ENCODE results near the gene MAML1. TPM values are rescaled to one million over a fixed set of nuclear protein-coding genes. Genes with fewer than 3 reads are reported as not detected.
A peak's percentile ranks its signal among the peaks of the same experiment; 100 is the strongest.
"Not testable (repeated sequence)": the region's sequence is repeated elsewhere in the genome, so short reads cannot be mapped to it uniquely, and the experiment has no call there.

Gene MAML1
- total RNA-seq, 6 experiments from 2014 or later: 6.2 to 8.8 (median 8.0) TPM

DNA sequence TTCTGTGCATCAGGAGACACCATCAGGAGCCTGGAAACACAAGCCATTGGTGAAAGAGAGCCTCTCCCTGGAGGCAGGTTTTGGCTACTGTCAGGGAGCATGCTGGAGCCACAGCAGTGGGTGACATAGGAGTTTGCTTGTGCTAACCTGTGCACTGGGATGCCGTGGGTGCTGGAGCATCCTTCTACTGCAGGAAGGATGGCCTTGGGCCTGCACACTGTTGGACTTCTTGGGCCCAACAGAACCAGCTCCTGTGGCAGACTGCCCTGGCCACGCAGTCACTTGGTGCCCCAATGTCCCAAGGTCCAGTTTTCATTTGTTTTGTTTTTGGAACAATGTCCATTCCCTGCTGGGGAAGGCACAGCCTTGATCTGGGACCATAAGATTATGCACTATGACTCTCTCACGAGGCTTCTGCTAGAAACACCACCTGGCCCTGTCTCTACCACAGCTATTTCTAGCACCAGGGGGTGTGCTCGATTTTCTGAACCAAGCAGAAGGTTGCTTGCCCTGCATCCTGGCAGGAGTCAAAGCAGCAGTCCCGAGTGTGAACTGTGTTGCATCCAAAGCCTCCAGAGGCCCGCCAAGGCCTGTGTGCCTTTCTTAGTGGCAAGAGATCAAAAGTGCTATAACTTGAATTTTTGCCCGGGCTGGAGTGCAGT lies 55.7 kb downstream of the MAML1 start:
- Histone ChIP-seq H3K4me1 (peaks cover 0 to 6% (median 0%) of the 10 kb centered on the region in 4 donors), H3K9me3 (no peaks in the 10 kb centered on the region), H3K27me3 (no peaks in the 10 kb centered on the region), H3K4me3 (no peak overlapping the region), H3K36me3 (no peaks in the 10 kb centered on the region), H3K27ac (no peak overlapping the region)
- TF ChIP-seq POLR2A (IDR thresholded peaks at IDR 0.05): no peak
- TF ChIP-seq, protein P1, sequence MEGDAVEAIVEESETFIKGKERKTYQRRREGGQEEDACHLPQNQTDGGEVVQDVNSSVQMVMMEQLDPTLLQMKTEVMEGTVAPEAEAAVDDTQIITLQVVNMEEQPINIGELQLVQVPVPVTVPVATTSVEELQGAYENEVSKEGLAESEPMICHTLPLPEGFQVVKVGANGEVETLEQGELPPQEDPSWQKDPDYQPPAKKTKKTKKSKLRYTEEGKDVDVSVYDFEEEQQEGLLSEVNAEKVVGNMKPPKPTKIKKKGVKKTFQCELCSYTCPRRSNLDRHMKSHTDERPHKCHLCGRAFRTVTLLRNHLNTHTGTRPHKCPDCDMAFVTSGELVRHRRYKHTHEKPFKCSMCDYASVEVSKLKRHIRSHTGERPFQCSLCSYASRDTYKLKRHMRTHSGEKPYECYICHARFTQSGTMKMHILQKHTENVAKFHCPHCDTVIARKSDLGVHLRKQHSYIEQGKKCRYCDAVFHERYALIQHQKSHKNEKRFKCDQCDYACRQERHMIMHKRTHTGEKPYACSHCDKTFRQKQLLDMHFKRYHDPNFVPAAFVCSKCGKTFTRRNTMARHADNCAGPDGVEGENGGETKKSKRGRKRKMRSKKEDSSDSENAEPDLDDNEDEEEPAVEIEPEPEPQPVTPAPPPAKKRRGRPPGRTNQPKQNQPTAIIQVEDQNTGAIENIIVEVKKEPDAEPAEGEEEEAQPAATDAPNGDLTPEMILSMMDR (IDR thresholded peaks at IDR 0.05): no peak
- intact Hi-C loops (cut with DNase I): no loop called here
- no peak for ATAC-seq
- DNase-seq: no peak
- 66% methylated on average over 4 of the region's 7 CpGs for WGBS (ENCODE audit: insufficient coverage, low coverage, low lambda C conversion rate, missing lambda C conversion rate)

DNA sequence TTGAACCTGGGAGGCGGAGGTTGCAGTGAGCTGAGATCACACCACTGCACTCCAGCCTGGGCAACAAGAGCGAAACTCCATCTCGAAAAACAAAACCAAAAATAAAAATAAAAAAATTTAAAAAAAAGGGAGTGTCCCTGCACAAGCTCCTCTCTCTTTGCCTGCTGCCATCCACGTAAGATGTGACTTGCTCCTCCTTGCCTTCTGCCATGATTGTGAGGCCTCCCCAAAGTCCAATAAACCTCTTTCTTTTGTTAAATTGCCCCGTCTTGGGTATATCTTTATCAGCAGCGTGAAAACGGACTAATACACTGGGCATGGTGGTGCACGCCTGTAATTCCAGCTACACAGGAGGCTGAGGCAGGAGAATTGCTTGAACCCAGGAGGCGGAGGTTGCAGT lies 56.7 kb downstream of the MAML1 start:
- DNase-seq; ATAC-seq; H3K4me1 ChIP-seq; H3K36me3 ChIP-seq; H3K9me3 ChIP-seq; H3K27ac ChIP-seq; intact Hi-C loops (cut with DNase I); H3K4me3 ChIP-seq; H3K27me3 ChIP-seq: not testable (repeated sequence)
- WGBS (ENCODE audit: insufficient coverage, low coverage, low lambda C conversion rate, missing lambda C conversion rate): 97% methylated on average over 7 of the region's 9 CpGs

DNA sequence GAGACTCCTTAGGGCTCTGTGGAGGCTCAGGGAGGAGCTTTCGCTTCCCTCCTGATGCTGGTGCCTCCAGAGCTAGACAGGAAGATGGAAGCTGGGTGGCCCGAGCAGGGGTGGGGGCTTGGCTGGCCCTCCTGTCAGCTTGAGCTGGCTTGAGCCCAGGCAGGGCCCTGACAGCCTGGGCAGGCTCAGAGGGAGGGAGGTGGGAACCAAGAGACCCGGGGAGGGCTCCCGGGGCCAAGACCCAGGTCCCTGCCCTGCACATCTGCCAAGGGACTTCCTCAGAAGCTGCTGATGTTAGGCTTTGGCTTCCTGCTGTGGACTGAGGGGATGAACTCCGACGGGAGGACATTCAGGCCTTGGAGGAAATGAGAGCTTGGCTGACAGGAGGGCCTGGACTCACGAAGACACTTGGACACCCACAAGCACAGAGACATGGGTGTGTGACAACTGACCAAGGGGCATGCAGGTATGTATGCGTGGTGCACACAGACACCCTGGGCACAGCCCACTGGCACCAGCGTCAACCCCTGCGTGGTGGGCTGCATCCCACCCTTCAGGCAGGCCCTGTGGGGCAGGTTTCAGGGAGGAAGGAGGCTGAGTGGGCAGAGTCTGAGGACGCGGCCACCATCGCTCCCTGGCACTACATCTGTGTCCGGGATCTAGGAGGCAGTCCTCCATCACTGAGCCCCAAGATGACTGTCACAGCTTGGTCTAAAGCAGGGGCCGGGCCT lies 59.4 kb downstream of the MAML1 start:
- Histone ChIP-seq H3K4me3 (no peak overlapping the region), H3K27me3 (no peaks in the 10 kb centered on the region), H3K36me3 (peaks cover 0 to under 1% (median 0%) of the 10 kb centered on the region in 4 donors), H3K9me3 (no peaks in the 10 kb centered on the region), H3K4me1 (peaks cover 0 to 18% (median 5%) of the 10 kb centered on the region in 4 donors), H3K27ac (peak overlapping the region in 2 of 3 donors; percentile 47 to 55)
- no peak for TF ChIP-seq POLR2A (IDR thresholded peaks at IDR 0.05)
- TF ChIP-seq, protein P1 (IDR thresholded peaks at IDR 0.05): no peak
- intact Hi-C loops (cut with DNase I): no loop called here
- WGBS (ENCODE audit: insufficient coverage, low coverage, low lambda C conversion rate, missing lambda C conversion rate): 40% methylated on average over 2 of the region's 15 CpGs
- DNase-seq (peak in 1 of 3 donors; percentile 61), ATAC-seq (peak in 3 of 4 donors; percentile 1 to 7 (median 2))

DNA sequence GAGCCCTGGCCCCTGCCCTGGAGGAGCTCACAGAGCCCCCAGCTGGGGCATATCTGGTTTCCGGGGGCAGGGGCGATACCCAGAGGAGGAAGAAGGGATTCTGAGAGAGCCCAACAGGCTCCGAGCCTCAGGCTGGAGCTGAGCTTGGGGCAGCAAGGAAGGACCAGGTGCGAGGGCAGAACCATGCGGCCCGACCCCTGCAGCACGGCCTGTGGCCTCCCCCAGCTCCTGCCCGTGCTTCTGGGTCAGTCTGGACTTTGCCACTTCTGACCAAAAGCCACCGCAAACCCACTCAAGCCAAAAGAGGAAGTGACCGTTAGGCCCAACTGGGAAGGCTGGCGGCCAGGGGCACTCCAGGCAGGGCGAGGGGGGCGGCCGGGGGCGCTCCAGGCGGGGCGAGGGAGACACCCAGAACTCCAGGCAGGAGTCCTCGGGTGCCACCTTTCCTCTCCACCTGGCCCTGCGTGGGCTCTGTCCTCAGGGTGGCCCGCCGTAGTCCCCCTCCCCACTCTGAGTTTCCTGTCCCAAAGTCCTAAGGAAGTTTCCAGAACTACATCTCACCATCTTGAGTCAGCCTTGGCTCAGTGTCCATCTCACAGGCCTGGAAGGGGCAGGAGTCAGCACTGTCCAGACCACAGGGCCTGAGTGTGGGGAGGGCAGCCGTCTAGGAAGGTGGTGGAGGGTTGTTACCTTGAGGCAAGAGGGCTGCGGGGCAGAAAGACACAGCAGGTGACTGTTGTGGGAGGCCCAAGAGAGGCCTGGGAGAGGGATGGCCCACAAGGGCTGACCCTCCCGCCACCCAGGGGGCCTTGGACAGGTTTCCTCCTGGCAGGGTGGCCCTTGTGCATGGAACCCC lies 60.2 kb downstream of the MAML1 start:
- no peaks in the 10 kb centered on the region for H3K27me3 ChIP-seq
- ATAC-seq (no peak), DNase-seq (peak in 2 of 3 donors; percentile 41 to 59)
- H3K9me3 ChIP-seq: no peaks in the 10 kb centered on the region
- 28% methylated on average over 10 of the region's 24 CpGs for WGBS (ENCODE audit: insufficient coverage, low coverage, low lambda C conversion rate, missing lambda C conversion rate)
- H3K4me3 ChIP-seq: no peak overlapping the region
- intact Hi-C loops (cut with DNase I): no loop called here
- peaks cover 0 to 18% (median 8%) of the 10 kb centered on the region in 4 donors for H3K4me1 ChIP-seq
- peaks cover 0 to 8% (median 4%) of the 10 kb centered on the region in 4 donors for H3K36me3 ChIP-seq
- peak overlapping the region in 2 of 3 donors; percentile 47 to 55 for H3K27ac ChIP-seq
- TF ChIP-seq POLR2A (IDR thresholded peaks at IDR 0.05): no peak
- TF ChIP-seq, protein P1 (IDR thresholded peaks at IDR 0.05): no peak

Data from right lobe of liver (tissue), 6 donors.